Epithelial cell of proximal tubule (primary cell): ENCODE measurements around the gene MTX2. TPM values are rescaled to one million over a fixed set of nuclear protein-coding genes. Genes with fewer than 3 reads are reported as not detected.
"Not testable (repeated sequence)": the region's sequence is repeated elsewhere in the genome, so short reads cannot be mapped to it uniquely, and the experiment has no call there.

Experiments
- DNase-seq: peaks from one replicate; pipeline ENCODE4 v3.0.0-alpha.2; 2011; ENCODE audit warnings: low read depth
- H3K4me3 ChIP-seq: 2 replicates; pipeline ENCODE4 v1.5.1; 2011; ENCODE audit warnings: low read depth, mild to moderate bottlenecking, low read length
- total RNA-seq: library from RNA; depleted of rRNA; stranded (reverse); fragments of >200 nt; gene quantifications from 2 replicates; pipeline ENCODE4 v1.2.3, GENCODE V29; 2015
- TF ChIP-seq, protein P1 (sequence below): conservative IDR thresholded peaks from 2 replicates; pipeline ENCODE4 v1.5.1; 2012; ENCODE audit warnings: low read depth, mild to moderate bottlenecking, low read length

MTX2 gene
- total RNA-seq, 1 donor from 2014 or later = 61.1 TPM

DNA sequence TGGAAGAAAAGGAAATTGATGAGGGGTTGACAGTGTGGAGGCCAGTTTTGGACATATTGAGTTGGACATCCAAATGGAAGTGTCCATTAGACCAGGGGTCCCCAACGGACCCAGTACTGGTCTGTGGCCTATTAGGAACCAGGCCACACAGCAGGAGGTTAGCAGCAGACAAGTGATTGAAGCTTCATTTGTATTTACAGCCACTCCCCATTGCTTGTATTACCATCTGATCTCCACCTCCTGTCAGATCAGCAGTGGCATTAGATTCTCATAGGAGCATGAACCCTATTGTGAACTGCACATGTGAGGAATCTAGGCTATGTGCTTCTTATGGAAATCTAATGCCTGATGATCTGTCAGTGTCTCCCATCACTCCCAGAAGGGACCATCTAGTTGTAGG, 99.1 kb downstream of the MTX2 start:
- TF ChIP-seq, protein P1, sequence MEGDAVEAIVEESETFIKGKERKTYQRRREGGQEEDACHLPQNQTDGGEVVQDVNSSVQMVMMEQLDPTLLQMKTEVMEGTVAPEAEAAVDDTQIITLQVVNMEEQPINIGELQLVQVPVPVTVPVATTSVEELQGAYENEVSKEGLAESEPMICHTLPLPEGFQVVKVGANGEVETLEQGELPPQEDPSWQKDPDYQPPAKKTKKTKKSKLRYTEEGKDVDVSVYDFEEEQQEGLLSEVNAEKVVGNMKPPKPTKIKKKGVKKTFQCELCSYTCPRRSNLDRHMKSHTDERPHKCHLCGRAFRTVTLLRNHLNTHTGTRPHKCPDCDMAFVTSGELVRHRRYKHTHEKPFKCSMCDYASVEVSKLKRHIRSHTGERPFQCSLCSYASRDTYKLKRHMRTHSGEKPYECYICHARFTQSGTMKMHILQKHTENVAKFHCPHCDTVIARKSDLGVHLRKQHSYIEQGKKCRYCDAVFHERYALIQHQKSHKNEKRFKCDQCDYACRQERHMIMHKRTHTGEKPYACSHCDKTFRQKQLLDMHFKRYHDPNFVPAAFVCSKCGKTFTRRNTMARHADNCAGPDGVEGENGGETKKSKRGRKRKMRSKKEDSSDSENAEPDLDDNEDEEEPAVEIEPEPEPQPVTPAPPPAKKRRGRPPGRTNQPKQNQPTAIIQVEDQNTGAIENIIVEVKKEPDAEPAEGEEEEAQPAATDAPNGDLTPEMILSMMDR = no peak
- DNase-seq = no peak
- H3K4me3 ChIP-seq = no peak overlapping the region

DNA sequence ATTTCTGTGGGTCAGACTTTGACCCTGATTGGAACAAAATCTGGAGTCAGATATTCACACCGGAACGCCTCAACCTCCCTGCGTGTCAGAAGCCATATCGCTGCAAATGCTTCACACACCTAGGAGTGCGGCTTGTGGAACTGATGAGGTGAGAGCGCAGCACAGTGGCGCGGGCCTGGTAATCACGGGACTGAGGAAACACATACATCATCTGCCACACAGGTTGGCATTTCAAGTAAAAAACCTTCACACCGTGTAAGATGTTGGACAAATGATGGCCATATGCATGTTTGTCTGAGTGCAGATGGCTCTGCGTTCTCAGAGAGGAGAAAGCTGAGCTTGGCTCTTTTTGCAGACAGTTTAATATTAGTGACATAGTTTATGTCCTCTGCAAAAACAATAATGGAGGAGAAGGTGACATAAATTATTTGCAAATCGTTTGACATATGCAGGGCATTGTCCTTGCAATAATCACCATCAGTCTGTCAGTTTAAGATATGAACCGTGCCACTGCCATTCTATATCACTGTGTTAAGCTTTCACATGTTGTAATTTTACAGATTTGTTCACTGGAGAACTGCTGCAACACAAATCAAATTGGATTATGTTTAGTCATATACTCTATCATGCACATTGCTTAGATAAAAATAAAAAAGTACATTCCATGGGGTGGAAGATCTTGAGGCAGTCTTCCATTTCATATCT, 101.4 kb downstream of the MTX2 start:
- TF ChIP-seq, protein P1 = no peak
- no peak overlapping the region for H3K4me3 ChIP-seq
- no peak for DNase-seq

DNA sequence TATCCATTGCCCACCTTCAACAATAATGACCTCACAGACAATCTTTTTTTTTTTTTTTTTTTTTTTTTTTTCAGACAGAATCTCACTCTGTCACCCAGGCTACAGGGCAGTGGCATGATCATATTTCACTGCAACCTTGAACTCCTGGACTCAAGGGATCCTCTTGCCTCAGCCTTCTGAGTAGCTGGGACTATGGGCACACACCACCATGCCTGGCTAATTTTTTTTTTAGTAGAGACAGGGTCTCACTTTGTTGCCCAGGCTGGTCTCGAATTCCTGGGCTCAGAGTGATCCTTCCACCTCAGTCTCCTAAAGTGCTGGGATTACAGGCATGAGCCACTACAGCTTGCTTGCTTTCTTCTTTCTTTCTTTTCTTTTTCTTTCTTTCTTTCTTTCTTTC, 103.9 kb downstream of the MTX2 start:
- H3K4me3 ChIP-seq, DNase-seq: not testable (repeated sequence)

DNA sequence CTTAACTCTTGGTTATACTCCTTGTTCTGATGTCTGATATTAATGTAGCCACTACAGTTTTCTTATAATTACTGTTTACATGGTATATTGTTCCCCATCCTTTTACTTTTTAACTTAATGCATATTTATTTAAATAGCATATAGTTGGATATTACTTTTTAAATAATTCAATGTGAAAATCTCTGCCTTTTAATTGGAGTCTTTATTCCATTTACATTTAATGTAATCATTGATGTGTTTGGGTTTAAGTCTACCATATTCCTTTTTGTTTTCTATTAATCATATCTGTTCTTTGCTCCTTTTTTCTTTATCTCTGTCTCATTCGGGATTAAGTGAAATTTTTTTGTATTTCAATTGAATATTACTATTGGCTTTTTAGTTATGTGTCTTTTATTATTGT, 109.1 kb downstream of the MTX2 start:
- no peak for DNase-seq
- no peak overlapping the region for H3K4me3 ChIP-seq
- TF ChIP-seq, protein P1 = no peak

DNA sequence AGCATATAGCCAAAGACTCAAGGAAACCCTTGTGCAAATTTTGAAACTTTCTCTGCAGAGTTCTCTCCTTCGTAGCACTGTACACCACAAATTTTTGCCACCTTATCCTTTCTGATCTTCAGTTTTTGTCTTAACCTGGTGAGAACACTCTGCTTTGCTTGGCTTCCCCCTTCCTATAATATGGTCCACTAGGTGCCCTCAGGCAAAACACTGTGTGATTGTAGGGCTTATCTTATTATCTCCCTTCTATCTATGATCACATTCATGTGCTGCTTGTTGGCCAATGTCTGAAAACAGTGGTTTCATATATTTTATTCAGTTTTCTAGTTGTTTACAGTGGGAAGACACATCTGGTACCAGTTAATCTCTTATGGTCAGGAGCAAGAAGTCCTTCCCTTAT, 111.1 kb downstream of the MTX2 start:
- H3K4me3 ChIP-seq = no peak overlapping the region
- TF ChIP-seq, protein P1 = no peak
- no peak for DNase-seq

DNA sequence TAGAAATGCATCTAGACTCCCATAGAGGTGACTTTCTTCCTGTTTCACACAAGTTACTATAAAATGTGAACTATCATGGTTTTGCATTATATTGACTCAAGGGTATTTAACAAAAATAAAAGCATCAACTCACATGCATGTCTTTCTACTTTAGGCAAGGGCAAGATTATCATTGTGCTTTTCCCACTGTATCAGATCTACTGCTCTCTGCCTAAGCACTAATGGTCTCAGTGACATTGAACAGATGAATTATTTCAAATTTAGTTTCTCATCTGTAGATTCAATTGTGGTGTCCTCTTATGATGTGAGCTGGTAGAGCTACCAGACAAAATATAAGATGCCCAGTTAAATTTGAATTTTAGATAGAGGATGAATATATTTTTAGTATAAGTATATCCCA, 113.9 kb downstream of the MTX2 start:
- TF ChIP-seq, protein P1 = no peak
- DNase-seq = no peak

GRCh38 chr2:176383836-176384442, 114.7 kb downstream of the MTX2 start:
- H3K4me3 ChIP-seq = no peak overlapping the region
- TF ChIP-seq, protein P1 = no peak
- no peak for DNase-seq

More for the DNA sequence above, 113.9 kb downstream of the MTX2 start:
- no peak overlapping the region for H3K4me3 ChIP-seq
